ENCODE results near the gene TTLL5.

Gene TTLL5

DNA sequence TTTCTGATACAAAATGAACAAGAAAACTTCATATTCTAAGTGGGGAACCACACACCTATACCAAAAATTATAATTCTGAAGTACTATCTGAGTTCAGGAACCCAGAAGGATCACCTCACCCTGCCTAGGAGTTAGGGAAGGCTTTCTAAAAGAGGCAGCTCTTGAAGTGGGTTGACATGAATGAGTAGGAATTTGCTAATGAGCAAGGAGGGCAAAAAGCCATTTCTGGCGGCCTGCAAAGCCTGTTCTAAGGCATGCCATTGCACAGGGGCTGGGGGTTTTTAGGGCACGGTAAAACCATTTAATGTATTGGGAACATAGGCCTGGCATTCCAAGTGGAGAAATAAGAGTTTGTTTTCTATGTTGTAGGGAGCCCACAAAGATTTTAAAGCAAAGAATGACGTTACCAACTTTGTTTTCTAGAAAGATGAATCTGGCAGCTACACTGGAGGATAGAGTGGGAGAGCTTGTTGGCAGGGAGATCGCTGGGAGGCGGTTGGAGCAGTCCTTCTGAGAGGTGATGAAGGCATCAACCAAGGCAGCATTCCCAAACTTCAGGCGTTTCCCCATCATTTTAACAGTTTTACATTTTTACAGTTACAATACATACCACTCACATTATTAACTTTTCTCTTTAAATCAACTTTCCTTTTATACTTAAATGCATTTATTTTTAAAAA is 338.6 kb downstream of the TTLL5 start:
- ATAC-seq (no peak), DNase-seq (ENCODE audit: low spot score in 2 of 2) (no peak)
- H3K4me1 Mint-ChIP-seq = peaks cover under 1% of the 10 kb centered on the region
- H3K36me3 Mint-ChIP-seq = peaks cover 19% of the 10 kb centered on the region
- H3K9me3 Mint-ChIP-seq = peaks cover 5% of the 10 kb centered on the region
- no peak overlapping the region for H3K4me3 Mint-ChIP-seq
- no peak overlapping the region for H3K27ac Mint-ChIP-seq

- DNase-seq (ENCODE audit: low spot score in 2 of 2) (no peak), ATAC-seq (no peak)
- H3K4me1 Mint-ChIP-seq = no peaks in the 10 kb centered on the region
- H3K4me3 Mint-ChIP-seq = no peak overlapping the region
- H3K9me3 Mint-ChIP-seq = peaks cover 7% of the 10 kb centered on the region
- H3K36me3 Mint-ChIP-seq = peaks cover 15% of the 10 kb centered on the region
- no peak overlapping the region for H3K27ac Mint-ChIP-seq
These were observed 341.3 kb downstream of the TTLL5 start for GRCh38 chr14:76002383-76002782.

Measured in stimulated activated effector memory CD8-positive, alpha-beta T cell treated with anti-CD3 and anti-CD28 coated beads, Interleukin-12 subunit alpha, Interleukin-12 subunit beta, amount 100 ng/mL, for 72 hours (primary cell).